Sigmoid colon (tissue), 4 donors: ENCODE results near the gene PLK3.

Experiments used
- CTCF ChIP-seq, 4 experiments: fragments of 450-650 bp in 3 of 4; fragments of 200-600 bp in 1 of 4; IDR thresholded peaks; one replicate each; pipeline ENCODE4 v1.5.1; 2016 to 2019; ENCODE audit warnings: antibody characterized with exemption in 4 of 4, mild to moderate bottlenecking in 3 of 4, moderate library complexity in 2 of 4
- EP300 ChIP-seq, 4 donors: sonication (generic); formaldehyde crosslinking; IDR thresholded peaks; one replicate each; pipeline ENCODE4 v1.6.1; 2017; ENCODE audit warnings: antibody characterized with exemption in 4 of 4
- POLR2A ChIP-seq, 2 donors: fragments of 450-650 bp; IDR thresholded peaks; one replicate each; pipeline ENCODE4 v1.6.1; 2016; ENCODE audit warnings: antibody characterized with exemption in 2 of 2, mild to moderate bottlenecking in 2 of 2, moderate library complexity in 2 of 2
- POLR2AphosphoS5 ChIP-seq, 4 donors: sonication (generic); formaldehyde crosslinking; IDR thresholded peaks; one replicate each; pipeline ENCODE4 v1.6.1; 2017; ENCODE audit warnings: antibody characterized with exemption in 4 of 4

- no peak for TF ChIP-seq CTCF (IDR thresholded peaks at IDR 0.05)
- no peak for TF ChIP-seq POLR2A (IDR thresholded peaks at IDR 0.05)
- no peak for TF ChIP-seq POLR2AphosphoS5 (IDR thresholded peaks at IDR 0.05)
- TF ChIP-seq EP300 (IDR thresholded peaks at IDR 0.05) = no peak
Measured at GRCh38 chr1:44848456-44849181, 48.4 kb downstream of the PLK3 start.
